ENCODE data around the gene HPN.
A peak's percentile ranks its signal among the peaks of the same experiment; 100 is the strongest.
"Not testable (repeated sequence)": the region's sequence is repeated elsewhere in the genome, so short reads cannot be mapped to it uniquely, and the experiment has no call there.

HPN gene

GRCh38 chr19:35103614-35104013, 62.1 kb downstream of the HPN start:
- peak overlapping the region in 1 of 2 donors; percentile 52 for H3K4me3 ChIP-seq (ENCODE audit: low read length in 2 of 2)
- not testable (repeated sequence) for H2AFZ ChIP-seq (ENCODE audit: low read length); H4K8ac ChIP-seq (ENCODE audit: low read depth, low read length); H3K9me3 ChIP-seq (replicated peaks in 1 of 2; ENCODE audit: control insufficient read depth in 2 of 2, insufficient read depth in 1 of 2, low read depth in 1 of 2, low read length in 2 of 2); H3K4me2 ChIP-seq (ENCODE audit: insufficient read depth, low read length, poor library complexity, severe bottlenecking); H3K27me3 ChIP-seq (ENCODE audit: control insufficient read depth in 3 of 3, insufficient read depth in 3 of 3, low read depth in 1 of 3, low read length in 3 of 3); H2BK5ac ChIP-seq (ENCODE audit: low read length); DNase-seq (ENCODE audit: low spot score); H3K79me1 ChIP-seq (ENCODE audit: low read depth, low read length); H2BK12ac ChIP-seq (ENCODE audit: low read length); H3K23ac ChIP-seq (ENCODE audit: low read depth, low read length, poor library complexity); H3K4me1 ChIP-seq (ENCODE audit: control insufficient read depth in 2 of 2, insufficient read depth in 1 of 2, low read depth in 1 of 2, low read length in 2 of 2); H3K9ac ChIP-seq (ENCODE audit: low read depth, low read length, poor library complexity); H3K4ac ChIP-seq (ENCODE audit: low read length); H3K14ac ChIP-seq (ENCODE audit: low read length); H3K36me3 ChIP-seq (replicated peaks in 1 of 2; ENCODE audit: control insufficient read depth in 2 of 2, insufficient read depth in 2 of 2, low read length in 2 of 2); H3K27ac ChIP-seq (replicated peaks; ENCODE audit: low read length); H2BK15ac ChIP-seq (ENCODE audit: low read length); H4K91ac ChIP-seq (ENCODE audit: low read depth, low read length, poor library complexity); H3K18ac ChIP-seq (ENCODE audit: low read length); H2BK120ac ChIP-seq (ENCODE audit: low read depth, low read length)
- WGBS, 2 donors (ENCODE audit: extremely low coverage in 2 of 2, insufficient read length in 2 of 2, insufficient replicate concordance in 1 of 2) = no CpG with 5 or more reads among the region's 10 CpGs
- H2AK5ac ChIP-seq (ENCODE audit: low read depth, low read length) = peak overlapping the region; percentile 53

- Histone ChIP-seq H3K4ac (ENCODE audit: low read length) (no peak overlapping the region), H3K27ac (replicated peaks; ENCODE audit: low read length) (no peak overlapping the region), H4K8ac (ENCODE audit: low read depth, low read length) (no peak overlapping the region), H3K4me1 (ENCODE audit: control insufficient read depth in 2 of 2, insufficient read depth in 1 of 2, low read depth in 1 of 2, low read length in 2 of 2) (peaks cover 0 to 7% of the 10 kb centered on the region in 2 donors), H3K4me2 (ENCODE audit: insufficient read depth, low read length, poor library complexity, severe bottlenecking) (no peak overlapping the region), H2BK120ac (ENCODE audit: low read depth, low read length) (no peak overlapping the region), H3K14ac (ENCODE audit: low read length) (no peak overlapping the region), H4K91ac (ENCODE audit: low read depth, low read length, poor library complexity) (no peak overlapping the region), H3K27me3 (ENCODE audit: control insufficient read depth in 3 of 3, insufficient read depth in 3 of 3, low read depth in 1 of 3, low read length in 3 of 3) (no peaks in the 10 kb centered on the region), H3K4me3 (ENCODE audit: low read length in 2 of 2) (no peak overlapping the region), H3K36me3 (replicated peaks in 1 of 2; ENCODE audit: control insufficient read depth in 2 of 2, insufficient read depth in 2 of 2, low read length in 2 of 2) (no peaks in the 10 kb centered on the region), H3K79me1 (ENCODE audit: low read depth, low read length) (peaks cover 4% of the 10 kb centered on the region), H3K23ac (ENCODE audit: low read depth, low read length, poor library complexity) (peak overlapping the region; percentile 65), H2AK5ac (ENCODE audit: low read depth, low read length) (peak overlapping the region; percentile 53), H2BK15ac (ENCODE audit: low read length) (no peak overlapping the region), H3K9ac (ENCODE audit: low read depth, low read length, poor library complexity) (no peak overlapping the region), H2BK12ac (ENCODE audit: low read length) (peak overlapping the region; percentile 22), H3K9me3 (replicated peaks in 1 of 2; ENCODE audit: control insufficient read depth in 2 of 2, insufficient read depth in 1 of 2, low read depth in 1 of 2, low read length in 2 of 2) (no peaks in the 10 kb centered on the region), H2AFZ (ENCODE audit: low read length) (no peak overlapping the region), H3K18ac (ENCODE audit: low read length) (peak overlapping the region; percentile 38), H2BK5ac (ENCODE audit: low read length) (no peak overlapping the region)
- DNase-seq (ENCODE audit: low spot score) = no peak
- WGBS, 2 donors (ENCODE audit: extremely low coverage in 2 of 2, insufficient read length in 2 of 2, insufficient replicate concordance in 1 of 2) = no CpG with 5 or more reads among the region's 11 CpGs
Measured at GRCh38 chr19:35104361-35104760, 62.8 kb downstream of the HPN start.

GRCh38 chr19:35105047-35105410, 63.5 kb downstream of the HPN start:
- no peak overlapping the region for H2AK5ac ChIP-seq (ENCODE audit: low read depth, low read length)
- H2BK120ac ChIP-seq (ENCODE audit: low read depth, low read length) = no peak overlapping the region
- H2BK15ac ChIP-seq (ENCODE audit: low read length) = no peak overlapping the region

GRCh38 chr19:35105411-35106290, 64.1 kb downstream of the HPN start:
- no peaks in the 10 kb centered on the region for H3K36me3 ChIP-seq (replicated peaks in 1 of 2; ENCODE audit: control insufficient read depth in 2 of 2, insufficient read depth in 2 of 2, low read length in 2 of 2)
- peak overlapping the region; percentile 44 for H3K23ac ChIP-seq (ENCODE audit: low read depth, low read length, poor library complexity)
- peak overlapping the region in 1 of 2 donors; percentile 57 for H3K4me3 ChIP-seq (ENCODE audit: low read length in 2 of 2)
- H2BK5ac ChIP-seq (ENCODE audit: low read length) = no peak overlapping the region
- peak overlapping the region; percentile 68 for H2AK5ac ChIP-seq (ENCODE audit: low read depth, low read length)
- WGBS, 2 donors (ENCODE audit: extremely low coverage in 2 of 2, insufficient read length in 2 of 2, insufficient replicate concordance in 1 of 2) = no CpG with 5 or more reads among the region's 30 CpGs
- H4K8ac ChIP-seq (ENCODE audit: low read depth, low read length) = no peak overlapping the region
- H3K4ac ChIP-seq (ENCODE audit: low read length) = no peak overlapping the region
- H3K27ac ChIP-seq (replicated peaks; ENCODE audit: low read length) = no peak overlapping the region
- DNase-seq (ENCODE audit: low spot score) = no peak
- H3K4me2 ChIP-seq (ENCODE audit: insufficient read depth, low read length, poor library complexity, severe bottlenecking) = no peak overlapping the region
- peak overlapping the region; percentile 75 for H2BK12ac ChIP-seq (ENCODE audit: low read length)
- peaks cover 0 to 3% (median 0%) of the 10 kb centered on the region in 3 experiments for H3K27me3 ChIP-seq (ENCODE audit: control insufficient read depth in 3 of 3, insufficient read depth in 3 of 3, low read depth in 1 of 3, low read length in 3 of 3)
- H3K18ac ChIP-seq (ENCODE audit: low read length) = peak overlapping the region; percentile 20
- H2AFZ ChIP-seq (ENCODE audit: low read length) = no peak overlapping the region
- peaks cover 0 to 5% of the 10 kb centered on the region in 2 donors for H3K4me1 ChIP-seq (ENCODE audit: control insufficient read depth in 2 of 2, insufficient read depth in 1 of 2, low read depth in 1 of 2, low read length in 2 of 2)
- H3K79me1 ChIP-seq (ENCODE audit: low read depth, low read length) = peaks cover 2% of the 10 kb centered on the region
- H4K91ac ChIP-seq (ENCODE audit: low read depth, low read length, poor library complexity) = no peak overlapping the region
- no peak overlapping the region for H3K14ac ChIP-seq (ENCODE audit: low read length)
- no peak overlapping the region for H2BK120ac ChIP-seq (ENCODE audit: low read depth, low read length)
- no peaks in the 10 kb centered on the region for H3K9me3 ChIP-seq (replicated peaks in 1 of 2; ENCODE audit: control insufficient read depth in 2 of 2, insufficient read depth in 1 of 2, low read depth in 1 of 2, low read length in 2 of 2)
- H2BK15ac ChIP-seq (ENCODE audit: low read length) = peak overlapping the region; percentile 65
- peak overlapping the region; percentile 38 for H3K9ac ChIP-seq (ENCODE audit: low read depth, low read length, poor library complexity)

More at GRCh38 chr19:35105047-35105410, 63.5 kb downstream of the HPN start:
- Histone ChIP-seq H4K8ac (ENCODE audit: low read depth, low read length) (no peak overlapping the region), H3K27ac (replicated peaks; ENCODE audit: low read length) (no peak overlapping the region), H2BK5ac (ENCODE audit: low read length) (no peak overlapping the region), H3K23ac (ENCODE audit: low read depth, low read length, poor library complexity) (peak overlapping the region; percentile 37), H3K27me3 (ENCODE audit: control insufficient read depth in 3 of 3, insufficient read depth in 3 of 3, low read depth in 1 of 3, low read length in 3 of 3) (peaks cover 0 to 3% (median 0%) of the 10 kb centered on the region in 3 experiments), H2AFZ (ENCODE audit: low read length) (no peak overlapping the region), H2BK12ac (ENCODE audit: low read length) (peak overlapping the region; percentile 58), H3K9me3 (replicated peaks in 1 of 2; ENCODE audit: control insufficient read depth in 2 of 2, insufficient read depth in 1 of 2, low read depth in 1 of 2, low read length in 2 of 2) (no peaks in the 10 kb centered on the region), H3K14ac (ENCODE audit: low read length) (no peak overlapping the region), H3K4me2 (ENCODE audit: insufficient read depth, low read length, poor library complexity, severe bottlenecking) (no peak overlapping the region), H3K18ac (ENCODE audit: low read length) (no peak overlapping the region), H3K9ac (ENCODE audit: low read depth, low read length, poor library complexity) (peak overlapping the region; percentile 24), H3K4ac (ENCODE audit: low read length) (no peak overlapping the region), H3K4me3 (ENCODE audit: low read length in 2 of 2) (peak overlapping the region in 1 of 2 donors; percentile 57), H3K36me3 (replicated peaks in 1 of 2; ENCODE audit: control insufficient read depth in 2 of 2, insufficient read depth in 2 of 2, low read length in 2 of 2) (no peaks in the 10 kb centered on the region), H4K91ac (ENCODE audit: low read depth, low read length, poor library complexity) (no peak overlapping the region), H3K79me1 (ENCODE audit: low read depth, low read length) (peaks cover 4% of the 10 kb centered on the region), H3K4me1 (ENCODE audit: control insufficient read depth in 2 of 2, insufficient read depth in 1 of 2, low read depth in 1 of 2, low read length in 2 of 2) (peaks cover 0 to 7% of the 10 kb centered on the region in 2 donors)
- no peak for DNase-seq (ENCODE audit: low spot score)
- no CpG with 5 or more reads among the region's 6 CpGs for WGBS, 2 donors (ENCODE audit: extremely low coverage in 2 of 2, insufficient read length in 2 of 2, insufficient replicate concordance in 1 of 2)
